MM.1S (cell line): Measurements from ENCODE around the gene TAPBP.

ENCODE experiments used
- DNase-seq: peaks from one replicate; pipeline ENCODE4 v3.0.0-alpha.2; 2015
- H2AFZ ChIP-seq: fragments of 300-600 bp; sonication (generic); 2 replicates; pipeline ENCODE4 v1.6.0; 2016; ENCODE audit warnings: antibody characterized with exemption, low read length
- H3F3A ChIP-seq: fragments of 300-600 bp; sonication (generic); 2 replicates; pipeline ENCODE4 v1.6.1; 2016; ENCODE audit warnings: mild to moderate bottlenecking, antibody characterized with exemption, low read length, moderate library complexity, mixed read lengths; ENCODE audit not compliant: insufficient read depth
- H3K27ac ChIP-seq: fragments of 300-600 bp; sonication (generic); 2 replicates; pipeline ENCODE4 v1.5.1; 2016; ENCODE audit warnings: mild to moderate bottlenecking, low read length
- H3K27me3 ChIP-seq: fragments of 300-600 bp; sonication (generic); replicated peaks from 2 replicates; pipeline ENCODE4 v1.6.0; 2016; ENCODE audit warnings: low read length; ENCODE audit not compliant: insufficient read depth
- H3K36me3 ChIP-seq: fragments of 300-600 bp; sonication (generic); replicated peaks from 2 replicates; pipeline ENCODE4 v1.6.1; 2016; ENCODE audit warnings: mild to moderate bottlenecking, low read length, mixed read lengths; ENCODE audit not compliant: insufficient read depth
- H3K4me1 ChIP-seq: fragments of 300-600 bp; sonication (generic); 2 replicates; pipeline ENCODE4 v1.6.1; 2016; ENCODE audit warnings: low read length, mixed read lengths
- H3K4me2 ChIP-seq: fragments of 300-600 bp; sonication (generic); 2 replicates; pipeline ENCODE4 v1.6.0; 2016; ENCODE audit warnings: low read depth, low read length
- H3K4me3 ChIP-seq: fragments of 300-600 bp; sonication (generic); 2 replicates; pipeline ENCODE4 v1.5.1; 2016; ENCODE audit warnings: low read length, mixed read lengths
- H3K79me2 ChIP-seq: fragments of 300-600 bp; sonication (generic); 2 replicates; pipeline ENCODE4 v1.6.1; 2016; ENCODE audit warnings: mixed run types, low read length, mixed read lengths
- H3K9ac ChIP-seq: fragments of 300-600 bp; sonication (generic); 2 replicates; pipeline ENCODE4 v1.6.1; 2016; ENCODE audit warnings: low read length, mixed read lengths
- H3K9me2 ChIP-seq: fragments of 300-600 bp; sonication (generic); replicated peaks from 2 replicates; pipeline ENCODE4 v1.6.1; 2016; ENCODE audit warnings: mild to moderate bottlenecking, low read length, mixed read lengths; ENCODE audit not compliant: insufficient read depth
- H3K9me3 ChIP-seq: fragments of 300-600 bp; sonication (generic); replicated peaks from 2 replicates; pipeline ENCODE4 v1.6.1; 2016; ENCODE audit warnings: mild to moderate bottlenecking, low read length, mixed read lengths; ENCODE audit not compliant: insufficient read depth
- H4K20me1 ChIP-seq: fragments of 300-600 bp; sonication (generic); 2 replicates; pipeline ENCODE4 v1.6.1; 2016; ENCODE audit warnings: mild to moderate bottlenecking, low read length, moderate library complexity, mixed read lengths; ENCODE audit not compliant: insufficient read depth
- CTCF ChIP-seq: fragments of 300-600 bp; sonication (generic); IDR thresholded peaks from 2 replicates; pipeline ENCODE4 v1.5.1; 2016; ENCODE audit warnings: antibody characterized with exemption, low read length, mixed read lengths
- EZH2 ChIP-seq: fragments of 300-600 bp; sonication (generic); optimal IDR thresholded peaks from 2 replicates; pipeline ENCODE3; 2017; ENCODE audit warnings: low read depth, mild to moderate bottlenecking, antibody characterized with exemption, low read length, mixed read lengths
- EZH2phosphoT487 ChIP-seq: fragments of 300-600 bp; sonication (generic); IDR thresholded peaks from 2 replicates; pipeline ENCODE4 v1.6.1; 2018; ENCODE audit warnings: antibody characterized with exemption, low read length

Gene TAPBP

GRCh38 chr6:33304216-33304615, 9.7 kb downstream of the TAPBP start:
- no peaks in the 10 kb centered on the region for H3K9me3 ChIP-seq
- H3K36me3 ChIP-seq, result no peaks in the 10 kb centered on the region
- H3K4me3 ChIP-seq, result no peak overlapping the region
- no peaks in the 10 kb centered on the region for H3K27me3 ChIP-seq
- peaks cover 13% of the 10 kb centered on the region for H3F3A ChIP-seq
- no peak overlapping the region for H2AFZ ChIP-seq
- no peak overlapping the region for H3K27ac ChIP-seq
- H4K20me1 ChIP-seq, result no peaks in the 10 kb centered on the region
- 0 out of 2 replicates have a peak, but pooled peaks cover 3% of the 10 kb centered on the region for H3K4me1 ChIP-seq
- H3K79me2 ChIP-seq, result peaks cover 49% of the 10 kb centered on the region
- H3K9ac ChIP-seq, result no peak overlapping the region
- DNase-seq, result no peak
- no peak for TF ChIP-seq CTCF
- TF ChIP-seq EZH2phosphoT487, result no peak
- no peak for TF ChIP-seq EZH2
- H3K9me2 ChIP-seq, result no peaks in the 10 kb centered on the region
- H3K4me2 ChIP-seq, result no peak overlapping the region

- H3K4me3 ChIP-seq, result no peak overlapping the region
- no peak overlapping the region for H3K27ac ChIP-seq
- no peaks in the 10 kb centered on the region for H3K36me3 ChIP-seq
- H3K9me2 ChIP-seq, result no peaks in the 10 kb centered on the region
- DNase-seq, result no peak
- H4K20me1 ChIP-seq, result no peaks in the 10 kb centered on the region
- TF ChIP-seq EZH2 (no peak), EZH2phosphoT487 (no peak), CTCF (no peak)
- H3K79me2 ChIP-seq, result peaks cover 41% of the 10 kb centered on the region
- H3F3A ChIP-seq, result peaks cover 25% of the 10 kb centered on the region
- H3K4me2 ChIP-seq, result no peak overlapping the region
- peaks cover 7% of the 10 kb centered on the region for H3K4me1 ChIP-seq
- H3K27me3 ChIP-seq, result no peaks in the 10 kb centered on the region
- H3K9me3 ChIP-seq, result no peaks in the 10 kb centered on the region
- no peak overlapping the region for H3K9ac ChIP-seq
- H2AFZ ChIP-seq, result no peak overlapping the region
Measured at GRCh38 chr6:33301877-33302276, 12.0 kb downstream of the TAPBP start.

GRCh38 chr6:33299237-33299944, 14.5 kb downstream of the TAPBP start:
- Histone ChIP-seq H3K79me2 (peaks cover 18% of the 10 kb centered on the region), H4K20me1 (no peaks in the 10 kb centered on the region), H3K4me2 (peak overlapping the region; percentile 99), H3K9ac (peak overlapping the region; percentile 96), H3K4me3 (peak overlapping the region; percentile 94), H3K9me3 (no peaks in the 10 kb centered on the region), H2AFZ (peak overlapping the region; percentile 68), H3K9me2 (no peaks in the 10 kb centered on the region), H3K27ac (peak overlapping the region; percentile 96), H3K4me1 (peaks cover 7% of the 10 kb centered on the region), H3K27me3 (no peaks in the 10 kb centered on the region), H3K36me3 (no peaks in the 10 kb centered on the region), H3F3A (peaks cover 25% of the 10 kb centered on the region)
- TF ChIP-seq CTCF, result peak; percentile 76
- no peak for TF ChIP-seq EZH2
- DNase-seq, result peak; percentile 95
